MCF 10A (cell line): ENCODE results near the gene DIAPH2. TPM values are rescaled to one million over a fixed set of nuclear protein-coding genes. Genes with fewer than 3 reads are reported as not detected.

Experiments
- BruUV-seq: library from RNA; stranded (reverse); fragments of 400-500 nt; replicated peaks from 2 replicates; lab custom pipeline; 2021; lab: Mats Ljungman, UMichigan
- CTCF ChIA-PET: fragments of 300-600 bp; sonication (Branson Sonifier 250); formaldehyde crosslinking; extraction: SDS; loops from one replicate; lab custom pipeline; 2021; ENCODE audit warnings: antibody characterized with exemption, inconsistent platforms; lab: Yijun Ruan, JAX
- POLR2A ChIA-PET: fragments of 300-600, 350-650 bp; sonication (Branson Sonifier 250); formaldehyde crosslinking; extraction: SDS; loops from one replicate; lab custom pipeline; 2020; ENCODE audit warnings: antibody characterized with exemption, inconsistent platforms; lab: Yijun Ruan, JAX
- DNase-seq: peaks from one replicate; pipeline ENCODE4 v3.0.0-alpha.2; 2018; ENCODE audit not compliant: unreplicated experiment
- H3K27ac Mint-ChIP-seq: one replicate; pipeline ENCODE4 v1.8.0; 2022; ENCODE audit warnings: mild to moderate bottlenecking, low read depth, mixed read lengths; ENCODE audit not compliant: unreplicated experiment
- H3K27me3 Mint-ChIP-seq: one replicate; pipeline ENCODE4 v1.8.0; 2022; ENCODE audit warnings: mixed read lengths; ENCODE audit not compliant: insufficient read depth, unreplicated experiment
- H3K36me3 Mint-ChIP-seq: one replicate; pipeline ENCODE4 v1.8.0; 2022; ENCODE audit warnings: mild to moderate bottlenecking, moderate library complexity, mixed read lengths; ENCODE audit not compliant: insufficient read depth, unreplicated experiment
- H3K4me1 Mint-ChIP-seq: one replicate; pipeline ENCODE4 v1.8.0; 2022; ENCODE audit warnings: mixed read lengths; ENCODE audit not compliant: insufficient read depth, unreplicated experiment
- H3K4me3 Mint-ChIP-seq: one replicate; pipeline ENCODE4 v1.8.0; 2022; ENCODE audit warnings: mild to moderate bottlenecking, moderate library complexity, mixed read lengths; ENCODE audit not compliant: unreplicated experiment
- H3K9me3 Mint-ChIP-seq: one replicate; pipeline ENCODE4 v1.8.0; 2022; ENCODE audit warnings: mixed read lengths; ENCODE audit not compliant: unreplicated experiment
- CTCF ChIP-seq: fragments of 200-600 bp; IDR thresholded peaks from one replicate; pipeline ENCODE4 v1.8.0; 2022; ENCODE audit warnings: antibody characterized with exemption, mild to moderate bottlenecking; ENCODE audit not compliant: unreplicated experiment
- intact Hi-C: fragments of 100-400 bp; cut with micrococcal nuclease; formaldehyde crosslinking; loops from 2 replicates; pipeline ENCODE4 v1.14.1; 2022
- total RNA-seq: library from RNA; stranded (reverse); gene quantifications from 2 replicates; pipeline ENCODE4 v1.2.3, GENCODE V29; 2022

Gene DIAPH2
- total RNA-seq, 1 experiment from 2014 or later: 17.6 TPM

DNA sequence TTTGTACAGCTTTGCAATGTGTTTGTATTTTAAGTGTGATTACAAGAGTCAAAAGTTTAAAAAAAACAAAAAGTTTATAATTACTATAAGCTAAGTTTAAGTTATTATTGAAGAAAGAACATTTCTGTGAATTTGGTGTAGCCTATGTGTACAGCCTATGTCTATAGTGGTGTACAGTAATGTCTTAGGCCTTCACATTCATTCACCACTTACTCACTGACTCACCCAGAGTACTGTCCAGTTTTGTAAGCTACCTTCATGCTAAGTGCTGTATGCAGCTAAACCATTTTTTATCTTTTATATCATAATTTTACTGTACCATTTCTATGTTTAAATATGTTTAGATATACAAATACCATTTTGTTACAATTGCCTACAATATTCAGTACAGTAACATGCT lies 381.3 kb downstream of the DIAPH2 start:
- TF ChIP-seq CTCF: no peak
- no peak overlapping the region for H3K27ac Mint-ChIP-seq
- H3K36me3 Mint-ChIP-seq: peaks cover 7% of the 10 kb centered on the region
- H3K4me3 Mint-ChIP-seq: no peak overlapping the region
- H3K4me1 Mint-ChIP-seq: no peaks in the 10 kb centered on the region
- intact Hi-C loops: no loop called here
- ChIA-PET CTCF (interaction anchor here (0.6 kb wide), 1 partner anchor 296 kb away, joined by 3 read pairs; no protein-coding TSS in a partner anchor), POLR2A (interaction anchor here (0.7 kb wide), 1 partner anchor 51 kb away, joined by 5 read pairs; no protein-coding TSS in a partner anchor)
- no peak for DNase-seq
- H3K27me3 Mint-ChIP-seq: peaks cover 25% of the 10 kb centered on the region
- no TSS peak for BruUV-seq
- no peaks in the 10 kb centered on the region for H3K9me3 Mint-ChIP-seq

DNA sequence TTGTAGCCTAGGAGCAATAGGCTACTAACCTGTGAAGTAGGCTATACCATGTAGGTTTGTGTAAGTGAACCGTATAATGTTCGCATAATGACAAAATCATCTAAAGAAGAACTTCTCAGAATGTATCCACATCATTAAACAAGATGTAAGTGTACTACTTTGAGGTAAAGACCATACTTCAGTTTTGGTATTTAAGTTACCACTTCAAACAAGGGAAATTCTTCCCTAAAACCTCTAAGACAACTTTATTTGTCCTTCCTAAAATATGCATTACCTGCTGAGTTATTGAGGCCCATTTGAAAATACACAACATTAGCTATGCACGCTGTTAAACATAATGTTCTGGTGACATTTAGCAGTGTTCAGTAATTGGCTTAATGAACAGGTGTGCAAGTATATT lies 381.7 kb downstream of the DIAPH2 start:
- ChIA-PET POLR2A (no interaction called here), CTCF (interaction anchor here (0.6 kb wide), 1 partner anchor 296 kb away, joined by 3 read pairs; no protein-coding TSS in a partner anchor)
- H3K4me1 Mint-ChIP-seq: no peaks in the 10 kb centered on the region
- no peaks in the 10 kb centered on the region for H3K9me3 Mint-ChIP-seq
- peaks cover 7% of the 10 kb centered on the region for H3K36me3 Mint-ChIP-seq
- H3K27me3 Mint-ChIP-seq: peaks cover 25% of the 10 kb centered on the region
- intact Hi-C loops: no loop called here
- no peak overlapping the region for H3K27ac Mint-ChIP-seq
- DNase-seq: no peak
- no peak overlapping the region for H3K4me3 Mint-ChIP-seq
- BruUV-seq: no TSS peak
- TF ChIP-seq CTCF: no peak

- TF ChIP-seq CTCF: no peak
- no peak overlapping the region for H3K4me3 Mint-ChIP-seq
- intact Hi-C loops: no loop called here
Measured at GRCh38 chrX:97070346-97070745, 385.7 kb downstream of the DIAPH2 start.

GRCh38 chrX:97074400-97074799 lies 389.8 kb downstream of the DIAPH2 start:
- CTCF ChIA-PET: no interaction called here
- H3K9me3 Mint-ChIP-seq: no peaks in the 10 kb centered on the region
- POLR2A ChIA-PET: no interaction called here
- no TSS peak for BruUV-seq
- intact Hi-C loops: no loop called here
- H3K36me3 Mint-ChIP-seq: peaks cover 6% of the 10 kb centered on the region
- TF ChIP-seq CTCF: no peak
- H3K4me3 Mint-ChIP-seq: no peak overlapping the region
- DNase-seq: no peak
- peaks cover 46% of the 10 kb centered on the region for H3K27me3 Mint-ChIP-seq
- H3K4me1 Mint-ChIP-seq: no peaks in the 10 kb centered on the region
- no peak overlapping the region for H3K27ac Mint-ChIP-seq

More at GRCh38 chrX:97070346-97070745, 385.7 kb downstream of the DIAPH2 start:
- Mint-ChIP-seq H3K36me3 (peaks cover 6% of the 10 kb centered on the region), H3K9me3 (no peaks in the 10 kb centered on the region), H3K4me1 (no peaks in the 10 kb centered on the region), H3K27ac (no peak overlapping the region), H3K27me3 (peaks cover 15% of the 10 kb centered on the region)
- no peak for DNase-seq
- ChIA-PET CTCF (no interaction called here), POLR2A (no interaction called here)
- no TSS peak for BruUV-seq
